ENCODE data around the gene PBX3. TPM values are rescaled to one million over a fixed set of nuclear protein-coding genes. Genes with fewer than 3 reads are reported as not detected.

Gene PBX3
- total and polyA plus RNA-seq, 9 of the 15 experiments (the other 6 are each of a cell fraction or from before 2014, with no cell fraction given) = 0.14 to 5.8 (median 0.92) TPM

DNA sequence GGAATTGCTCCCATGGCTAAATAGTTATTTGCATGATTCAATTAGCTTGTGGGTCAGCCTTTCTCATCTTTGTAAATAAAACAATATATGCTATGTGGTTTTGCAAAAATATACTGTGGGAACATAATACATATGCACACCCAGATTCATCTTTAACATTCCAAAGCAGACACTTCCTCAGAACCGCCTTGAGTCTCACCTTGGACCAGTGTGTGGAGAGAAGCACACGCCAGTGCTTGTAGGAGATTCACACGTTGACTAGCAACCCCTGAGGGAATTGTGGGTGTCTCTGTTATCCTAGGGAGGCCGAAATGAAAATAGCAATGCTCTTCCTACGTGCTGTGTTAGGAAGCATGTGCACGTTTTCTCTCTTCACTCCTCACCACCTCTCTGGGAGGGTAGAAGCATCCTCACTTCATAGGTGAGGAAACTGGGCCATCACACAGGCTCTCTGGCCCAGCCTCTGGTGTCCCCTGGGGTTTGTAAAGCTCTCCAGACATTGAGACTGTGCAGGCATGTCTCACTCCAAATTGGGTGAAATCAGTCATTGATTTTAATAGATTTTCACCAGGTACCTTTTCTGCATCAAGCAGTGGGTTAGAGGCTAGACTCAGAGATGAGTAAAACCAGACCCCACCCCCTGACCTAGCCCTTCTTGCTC lies 221.7 kb downstream of the PBX3 start (continued):
- TF ChIP-seq BHLHE40 (IDR thresholded peaks at IDR 0.05; ENCODE audit: low read length) (no peak), ZNF239 (CRISPR knock-in tag; IDR thresholded peaks at IDR 0.05) (no peak), ZC3H4 (CRISPR knock-in tag; IDR thresholded peaks at IDR 0.05; ENCODE audit: borderline replicate concordance) (no peak), KLF16 (IDR thresholded peaks at IDR 0.05) (no peak), PTBP1 (IDR thresholded peaks at IDR 0.05; ENCODE audit: low read depth, low read length) (no peak), SREBF1 (IDR thresholded peaks at IDR 0.05; ENCODE audit: borderline replicate concordance, low read depth, low read length) (no peak)
- TF ChIP-seq, protein P1, sequence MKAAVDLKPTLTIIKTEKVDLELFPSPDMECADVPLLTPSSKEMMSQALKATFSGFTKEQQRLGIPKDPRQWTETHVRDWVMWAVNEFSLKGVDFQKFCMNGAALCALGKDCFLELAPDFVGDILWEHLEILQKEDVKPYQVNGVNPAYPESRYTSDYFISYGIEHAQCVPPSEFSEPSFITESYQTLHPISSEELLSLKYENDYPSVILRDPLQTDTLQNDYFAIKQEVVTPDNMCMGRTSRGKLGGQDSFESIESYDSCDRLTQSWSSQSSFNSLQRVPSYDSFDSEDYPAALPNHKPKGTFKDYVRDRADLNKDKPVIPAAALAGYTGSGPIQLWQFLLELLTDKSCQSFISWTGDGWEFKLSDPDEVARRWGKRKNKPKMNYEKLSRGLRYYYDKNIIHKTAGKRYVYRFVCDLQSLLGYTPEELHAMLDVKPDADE (conservative IDR thresholded peaks at IDR 0.05; ENCODE audit: control insufficient read depth, low read depth, low read length) = no peak
- TF ChIP-seq, protein P2, sequence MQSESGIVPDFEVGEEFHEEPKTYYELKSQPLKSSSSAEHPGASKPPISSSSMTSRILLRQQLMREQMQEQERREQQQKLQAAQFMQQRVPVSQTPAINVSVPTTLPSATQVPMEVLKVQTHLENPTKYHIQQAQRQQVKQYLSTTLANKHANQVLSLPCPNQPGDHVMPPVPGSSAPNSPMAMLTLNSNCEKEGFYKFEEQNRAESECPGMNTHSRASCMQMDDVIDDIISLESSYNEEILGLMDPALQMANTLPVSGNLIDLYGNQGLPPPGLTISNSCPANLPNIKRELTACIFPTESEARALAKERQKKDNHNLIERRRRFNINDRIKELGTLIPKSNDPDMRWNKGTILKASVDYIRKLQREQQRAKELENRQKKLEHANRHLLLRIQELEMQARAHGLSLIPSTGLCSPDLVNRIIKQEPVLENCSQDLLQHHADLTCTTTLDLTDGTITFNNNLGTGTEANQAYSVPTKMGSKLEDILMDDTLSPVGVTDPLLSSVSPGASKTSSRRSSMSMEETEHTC (IDR thresholded peaks at IDR 0.05) = no peak

DNA sequence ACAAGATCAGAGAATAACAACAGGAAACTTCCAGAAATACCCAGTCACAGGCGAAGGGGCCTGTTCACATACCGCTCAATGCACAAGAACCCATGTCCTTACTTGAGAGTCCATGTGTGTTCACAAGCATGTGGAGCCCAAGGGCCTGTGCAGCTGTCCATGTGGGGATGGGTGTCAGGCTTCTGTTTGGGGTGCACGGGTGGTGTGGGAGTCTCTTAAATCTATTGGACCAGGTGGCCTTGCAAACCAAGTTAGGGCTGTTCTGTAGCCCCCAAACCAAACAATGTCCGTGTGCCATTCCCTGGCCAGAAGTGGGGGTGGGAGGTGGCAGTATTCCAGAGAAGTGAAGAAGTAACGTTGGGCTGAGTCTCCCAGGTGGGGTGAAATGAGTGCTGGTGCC lies 222.3 kb downstream of the PBX3 start:
- ChIA-PET POLR2A (interaction anchor here (0.7 kb wide), 1 partner anchor 112 kb away, joined by 3 read pairs; no protein-coding TSS in a partner anchor), CTCF (ENCODE audit: low intra/inter-chr PET ratio) (no interaction called here)
- no peak overlapping the region for H3K27ac ChIP-seq (ENCODE audit: extremely low read depth, low read depth, low read length)
- no peaks in the 10 kb centered on the region for H3K4me1 ChIP-seq (replicated peaks in 1 of 2; ENCODE audit: control insufficient read depth in 2 of 2, insufficient read depth in 2 of 2, low read length in 2 of 2)
- no peak for DNase-seq (ENCODE audit: extremely low read depth in 1 of 4, low spot score in 3 of 4)
- no peaks in the 10 kb centered on the region for H3K79me2 ChIP-seq (ENCODE audit: control insufficient read depth, insufficient read depth, low read length)
- H4K20me1 ChIP-seq (replicated peaks; ENCODE audit: control insufficient read depth, insufficient read depth, low read length) = no peaks in the 10 kb centered on the region
- WGBS (ENCODE audit: insufficient coverage, low coverage, missing lambda C conversion rate) = 0% methylated on average over 5 of the region's 5 CpGs
- H3K36me3 ChIP-seq (ENCODE audit: control insufficient read depth, insufficient read depth, low read length) = no peaks in the 10 kb centered on the region
- intact Hi-C loops (cut with micrococcal nuclease) (no loop called here), in situ Hi-C loops (cut with MboI) (no loop called here)
- H3K9ac ChIP-seq (ENCODE audit: insufficient read depth in 1 of 2, low read depth in 2 of 2, low read length in 2 of 2) = no peak overlapping the region
- H3K4me2 ChIP-seq (ENCODE audit: insufficient read depth, low read length) = no peak overlapping the region
- no peaks in the 10 kb centered on the region for H3K9me3 ChIP-seq (replicated peaks; ENCODE audit: control insufficient read depth, insufficient read depth, low read depth, low read length)
- no peak for FAIRE-seq
- peaks cover 4 to 30% of the 10 kb centered on the region in 2 experiments; a peak in 3 of 5 replicates for H3K27me3 ChIP-seq (ENCODE audit: control insufficient read depth in 2 of 2, insufficient read depth in 2 of 2, low read length in 2 of 2)
- BruUV-seq (replicated peaks) = no TSS peak
- H3K4me3 ChIP-seq = no peak overlapping the region
- H3K9me1 ChIP-seq (ENCODE audit: control insufficient read depth, insufficient read depth, low read length) = no peaks in the 10 kb centered on the region
- ATAC-seq = no peak
- H2AFZ ChIP-seq (ENCODE audit: low read depth, low read length) = no peak overlapping the region
- TF ChIP-seq LEF1 (IDR thresholded peaks at IDR 0.05) = no peak
- TF ChIP-seq ZNF124 (CRISPR knock-in tag; IDR thresholded peaks at IDR 0.05) = no peak
- TF ChIP-seq KLF1 (tag; IDR thresholded peaks at IDR 0.05) = no peak
- TF ChIP-seq ZBTB7A (IDR thresholded peaks at IDR 0.05; ENCODE audit: borderline replicate concordance, control insufficient read depth, low read depth, low read length) = no peak
- no peak for TF ChIP-seq ZNF23 (CRISPR knock-in tag; IDR thresholded peaks at IDR 0.05)
- no peak for TF ChIP-seq RFX5 (IDR thresholded peaks at IDR 0.05; ENCODE audit: low read depth, low read length)
- TF ChIP-seq, protein P3, sequence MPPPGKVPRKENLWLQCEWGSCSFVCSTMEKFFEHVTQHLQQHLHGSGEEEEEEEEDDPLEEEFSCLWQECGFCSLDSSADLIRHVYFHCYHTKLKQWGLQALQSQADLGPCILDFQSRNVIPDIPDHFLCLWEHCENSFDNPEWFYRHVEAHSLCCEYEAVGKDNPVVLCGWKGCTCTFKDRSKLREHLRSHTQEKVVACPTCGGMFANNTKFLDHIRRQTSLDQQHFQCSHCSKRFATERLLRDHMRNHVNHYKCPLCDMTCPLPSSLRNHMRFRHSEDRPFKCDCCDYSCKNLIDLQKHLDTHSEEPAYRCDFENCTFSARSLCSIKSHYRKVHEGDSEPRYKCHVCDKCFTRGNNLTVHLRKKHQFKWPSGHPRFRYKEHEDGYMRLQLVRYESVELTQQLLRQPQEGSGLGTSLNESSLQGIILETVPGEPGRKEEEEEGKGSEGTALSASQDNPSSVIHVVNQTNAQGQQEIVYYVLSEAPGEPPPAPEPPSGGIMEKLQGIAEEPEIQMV (tag; conservative IDR thresholded peaks at IDR 0.05; ENCODE audit: low read depth) = no peak
- TF ChIP-seq RNF2 (IDR thresholded peaks at IDR 0.05) = no peak
- no peak for TF ChIP-seq STAT5A (IDR thresholded peaks at IDR 0.05; ENCODE audit: borderline replicate concordance, low read length)
- no peak for TF ChIP-seq YY1 (IDR thresholded peaks at IDR 0.05; ENCODE audit: borderline replicate concordance in 1 of 3, control insufficient read depth in 1 of 3, extremely low read depth in 1 of 3, insufficient read depth in 3 of 3, insufficient read length in 1 of 3, insufficient replicate concordance in 2 of 3, low read depth in 1 of 3, low read length in 2 of 3)
- no peak for TF ChIP-seq MTA3 (IDR thresholded peaks at IDR 0.05; ENCODE audit: borderline replicate concordance)
